GM18519 (cell line): ENCODE data around the gene MTMR11.
"Not testable (repeated sequence)": the region's sequence is repeated elsewhere in the genome, so short reads cannot be mapped to it uniquely, and the experiment has no call there.

Experiments used
- ATAC-seq: cut with Tn5 transposase; IDR thresholded peaks from one replicate; pipeline ENCODE4 v1.9.1; 2021; ENCODE audit warnings: mild to moderate bottlenecking, moderate library complexity; ENCODE audit not compliant: unreplicated experiment, low FRiP score

The MTMR11 gene, protein sequence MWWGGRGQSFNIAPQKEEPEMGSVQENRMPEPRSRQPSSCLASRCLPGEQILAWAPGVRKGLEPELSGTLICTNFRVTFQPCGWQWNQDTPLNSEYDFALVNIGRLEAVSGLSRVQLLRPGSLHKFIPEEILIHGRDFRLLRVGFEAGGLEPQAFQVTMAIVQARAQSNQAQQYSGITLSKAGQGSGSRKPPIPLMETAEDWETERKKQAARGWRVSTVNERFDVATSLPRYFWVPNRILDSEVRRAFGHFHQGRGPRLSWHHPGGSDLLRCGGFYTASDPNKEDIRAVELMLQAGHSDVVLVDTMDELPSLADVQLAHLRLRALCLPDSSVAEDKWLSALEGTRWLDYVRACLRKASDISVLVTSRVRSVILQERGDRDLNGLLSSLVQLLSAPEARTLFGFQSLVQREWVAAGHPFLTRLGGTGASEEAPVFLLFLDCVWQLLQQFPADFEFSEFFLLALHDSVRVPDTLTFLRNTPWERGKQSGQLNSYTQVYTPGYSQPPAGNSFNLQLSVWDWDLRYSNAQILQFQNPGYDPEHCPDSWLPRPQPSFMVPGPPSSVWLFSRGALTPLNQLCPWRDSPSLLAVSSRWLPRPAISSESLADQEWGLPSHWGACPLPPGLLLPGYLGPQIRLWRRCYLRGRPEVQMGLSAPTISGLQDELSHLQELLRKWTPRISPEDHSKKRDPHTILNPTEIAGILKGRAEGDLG

DNA sequence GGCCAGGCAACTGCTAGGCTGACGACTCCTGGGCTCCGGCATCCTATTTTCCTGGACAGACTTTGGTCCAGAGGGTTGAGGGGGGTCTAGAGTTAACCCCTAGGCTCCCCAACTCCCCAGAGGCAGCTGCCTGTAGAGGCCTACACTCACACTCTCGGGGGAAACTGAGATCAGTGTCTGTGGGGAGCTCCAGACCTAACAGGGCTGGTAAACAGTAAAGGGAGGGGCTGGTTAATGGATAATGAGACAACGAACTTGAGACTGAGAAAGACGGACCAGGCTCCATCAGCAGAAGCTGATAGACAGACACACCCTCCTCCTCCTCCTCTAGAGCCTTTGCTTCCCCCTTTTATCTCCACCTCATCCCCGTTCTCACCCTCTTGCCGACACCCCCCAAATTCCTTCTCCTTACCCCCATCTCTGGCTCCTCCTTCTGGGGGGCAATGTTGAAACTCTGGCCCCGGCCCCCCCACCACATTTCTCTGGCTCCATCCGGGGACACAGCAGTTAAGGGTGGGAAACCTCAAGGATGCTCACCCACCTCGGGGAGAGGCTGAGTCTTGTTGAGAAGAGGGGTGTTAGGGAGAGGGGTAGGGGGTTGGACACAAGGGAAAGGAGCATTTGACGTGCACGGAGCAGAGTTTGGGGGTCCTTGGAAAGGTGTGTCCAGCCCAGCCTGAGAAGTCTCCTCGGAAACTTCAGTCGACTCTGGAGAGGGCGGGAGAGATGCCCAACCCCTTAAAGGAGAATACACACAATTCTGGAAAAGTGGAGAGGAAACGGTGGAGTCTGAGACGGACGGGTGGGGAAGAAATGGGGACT lies at the start of gene MTMR11:
TSS of gene MTMR11 (minus strand) at position 710 of the 822 bp plus-strand sequence. CDS start at position 478, 232 bp downstream.
- no peak for ATAC-seq

DNA sequence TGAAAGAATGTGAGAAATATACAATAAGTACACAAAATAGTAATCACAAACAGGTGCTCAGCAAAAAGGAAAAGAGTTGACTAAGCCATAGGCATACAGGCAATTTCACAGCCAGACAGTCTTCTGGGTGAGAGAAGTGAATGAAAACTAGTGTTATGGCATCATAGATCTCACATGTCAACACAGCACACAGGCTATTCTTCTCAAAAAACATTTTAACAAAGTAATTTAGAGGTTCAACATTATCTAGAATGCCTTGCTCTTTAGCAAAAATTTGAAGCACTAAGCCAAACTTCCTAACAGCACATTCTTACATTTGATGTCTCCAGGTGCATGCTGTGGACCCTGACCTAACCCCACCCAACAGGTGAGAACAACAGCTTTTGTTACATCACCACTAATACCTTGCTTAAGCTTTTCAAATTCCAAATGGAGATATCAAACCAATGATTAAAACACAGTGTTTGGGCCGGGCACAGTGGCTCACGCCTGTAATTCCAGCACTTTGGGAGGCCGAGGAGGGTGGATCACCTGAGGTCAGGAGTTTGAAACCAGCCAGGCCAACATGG lies 43.4 kb upstream of the MTMR11 start:
- ATAC-seq = no peak

DNA sequence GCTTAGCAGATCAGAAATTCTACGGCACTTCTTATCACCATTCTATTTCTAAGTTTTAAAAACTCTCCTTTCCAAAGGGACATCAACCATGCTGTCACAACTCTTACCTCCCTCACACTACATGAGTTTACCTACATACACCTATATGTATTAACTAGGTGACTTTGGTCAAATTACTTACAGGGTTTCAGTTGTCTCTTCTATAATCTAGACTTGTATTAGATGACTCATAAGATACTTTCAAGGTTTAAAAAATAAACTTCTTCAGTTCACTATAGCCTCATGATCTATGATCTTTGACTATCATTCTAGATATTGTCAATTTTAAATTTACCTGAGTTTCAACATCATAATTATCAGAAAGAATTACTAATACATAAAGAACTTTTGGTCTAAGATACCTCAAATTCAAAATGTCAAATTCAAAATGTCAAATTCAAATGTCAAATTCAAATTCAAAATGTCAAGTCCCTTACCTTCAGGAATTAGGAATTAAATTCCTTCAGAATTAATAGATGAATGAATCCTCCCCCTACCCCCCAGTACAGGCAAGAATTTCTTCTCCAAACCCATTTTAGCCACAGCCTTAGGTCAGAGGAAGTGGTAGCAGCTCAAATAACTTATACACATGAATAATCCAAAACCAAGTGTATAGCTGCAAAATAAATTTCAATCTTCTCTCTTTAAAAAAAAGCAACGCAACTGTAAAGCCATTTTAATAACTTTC lies 42.7 kb upstream of the MTMR11 start:
- no peak for ATAC-seq

DNA sequence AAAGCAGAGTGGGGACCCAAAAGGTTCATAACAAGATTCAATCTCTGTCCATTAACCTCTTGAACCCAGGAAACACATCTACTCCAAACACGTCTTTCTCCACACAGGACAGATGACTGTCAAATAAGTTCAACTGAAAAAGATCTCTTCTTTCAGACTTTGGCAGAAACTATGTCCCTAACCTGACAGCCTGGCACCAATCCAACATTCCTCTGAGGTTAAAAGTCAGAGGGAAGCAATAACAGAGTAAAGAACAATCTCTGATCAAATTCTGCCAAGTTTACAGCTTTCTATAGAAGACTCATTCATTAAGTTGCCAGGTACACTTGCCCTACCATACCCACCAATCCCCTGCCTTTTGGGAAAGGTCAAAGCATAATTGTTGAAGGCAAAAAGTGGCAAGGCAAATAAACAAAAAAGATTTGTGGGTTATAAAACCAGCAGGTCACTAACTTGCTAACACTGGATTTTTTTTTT lies 41.9 kb upstream of the MTMR11 start:
- no peak for ATAC-seq

DNA sequence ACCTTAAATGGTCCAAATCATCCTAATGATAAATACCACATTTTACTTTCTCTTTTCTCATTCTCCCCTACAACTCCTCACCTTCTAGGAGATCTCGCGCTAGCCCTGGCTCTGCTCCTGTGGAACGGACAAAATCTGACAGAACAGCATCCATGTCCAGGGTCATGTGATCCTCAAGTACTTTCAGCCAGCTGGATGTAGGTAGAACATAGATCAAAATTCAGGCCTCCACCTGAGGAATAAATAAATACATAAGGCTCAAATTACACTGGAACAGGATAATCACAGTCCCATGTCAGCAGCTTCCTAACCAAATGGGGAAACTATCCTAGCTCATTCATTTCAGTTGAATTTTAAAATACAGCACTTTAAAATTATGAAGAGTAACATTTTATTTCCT lies 40.7 kb upstream of the MTMR11 start:
- no peak for ATAC-seq

DNA sequence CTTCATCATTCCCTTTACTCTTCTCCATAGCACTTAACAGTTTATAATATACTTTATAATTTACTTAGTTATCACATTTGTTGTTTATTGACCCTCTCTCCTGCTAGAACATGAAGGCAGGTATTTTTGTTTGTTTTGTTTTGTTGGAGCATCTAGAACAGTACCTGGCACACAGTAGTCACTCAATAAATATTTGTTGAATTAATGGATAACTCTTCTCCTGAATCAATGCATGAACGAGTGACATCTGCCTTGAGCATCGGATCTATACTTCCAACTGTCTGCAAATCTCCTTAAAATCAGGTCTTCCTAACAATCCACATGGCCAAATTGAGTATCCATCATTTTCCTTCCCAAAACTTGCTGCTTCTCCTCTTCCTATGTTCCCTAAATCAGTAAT lies 35.9 kb upstream of the MTMR11 start:
- no peak for ATAC-seq

DNA sequence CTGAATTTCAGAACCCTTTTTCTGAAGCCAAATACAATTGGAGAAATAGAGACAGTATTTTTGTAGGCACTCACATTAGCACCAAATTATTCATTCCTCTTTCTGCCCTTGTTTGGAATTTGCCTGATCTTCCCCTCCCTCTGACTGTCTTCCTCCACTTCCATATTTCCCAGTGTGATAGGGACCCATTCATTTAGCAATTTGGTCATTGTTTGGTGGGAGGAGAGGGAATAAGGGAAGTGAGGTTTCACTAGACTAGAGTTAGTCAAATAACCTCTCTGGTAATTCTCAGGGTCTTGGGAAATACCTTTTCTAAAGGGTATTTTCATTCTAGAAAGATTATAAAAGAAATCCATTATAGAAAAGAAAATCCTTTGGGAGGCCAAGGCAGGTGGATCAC lies 31.0 kb upstream of the MTMR11 start:
- no peak for ATAC-seq

DNA sequence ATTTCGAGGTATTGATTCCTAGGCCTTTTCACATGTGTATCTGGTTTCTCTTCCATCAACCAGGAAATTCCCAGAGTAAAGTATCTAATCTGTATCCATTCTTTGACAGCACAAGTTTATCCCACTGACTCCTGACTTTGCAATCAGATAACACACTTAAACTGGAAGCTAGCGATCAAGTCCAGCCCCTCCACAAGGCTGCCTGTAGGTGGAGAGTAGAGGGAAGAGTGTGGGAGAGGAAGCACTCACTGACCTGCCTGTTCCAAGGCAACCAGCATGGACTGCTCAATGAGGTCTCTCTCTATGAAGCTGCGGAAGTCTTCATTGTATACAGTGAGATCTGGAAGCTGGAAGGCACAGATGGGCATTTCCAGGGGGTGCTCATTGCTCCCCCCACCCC lies 30.4 kb upstream of the MTMR11 start:
- ATAC-seq = no peak

DNA sequence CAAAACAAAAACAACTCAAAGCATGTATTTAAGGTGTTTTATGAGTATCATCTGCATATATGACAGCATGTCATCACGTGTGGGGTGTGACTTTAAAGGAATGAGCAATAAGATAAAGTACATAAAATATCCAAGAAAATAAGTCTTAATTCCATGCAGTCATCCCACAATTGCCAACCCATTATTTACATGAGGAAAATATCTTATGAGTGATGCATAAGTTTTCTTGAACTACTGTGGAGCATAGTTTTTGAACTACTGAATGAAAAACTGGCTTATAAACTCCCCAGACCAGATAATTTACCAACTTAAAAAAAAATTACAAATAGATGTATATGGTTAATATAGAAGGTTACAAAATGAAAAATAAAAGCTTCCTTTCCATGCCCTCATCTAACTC lies 29.7 kb upstream of the MTMR11 start:
- ATAC-seq = no peak

DNA sequence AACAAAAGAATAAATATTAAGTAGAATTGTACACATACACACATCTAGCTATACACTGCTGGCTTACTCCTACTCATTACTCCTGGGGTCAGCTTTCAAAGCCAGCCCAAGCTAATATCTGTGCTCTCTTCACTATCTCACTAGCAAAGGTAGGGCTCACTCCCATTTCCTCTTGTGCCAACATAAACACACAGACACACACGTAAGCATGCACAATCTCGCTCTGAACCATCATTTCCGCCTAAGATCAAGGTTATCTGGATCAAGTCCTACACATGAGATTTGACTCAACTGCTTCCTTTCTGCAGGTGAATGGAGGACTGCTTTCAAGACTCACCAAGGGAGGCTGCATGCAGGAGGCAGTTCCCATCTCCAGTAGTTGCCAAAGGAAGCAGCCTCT lies 28.8 kb upstream of the MTMR11 start:
- no peak for ATAC-seq

DNA sequence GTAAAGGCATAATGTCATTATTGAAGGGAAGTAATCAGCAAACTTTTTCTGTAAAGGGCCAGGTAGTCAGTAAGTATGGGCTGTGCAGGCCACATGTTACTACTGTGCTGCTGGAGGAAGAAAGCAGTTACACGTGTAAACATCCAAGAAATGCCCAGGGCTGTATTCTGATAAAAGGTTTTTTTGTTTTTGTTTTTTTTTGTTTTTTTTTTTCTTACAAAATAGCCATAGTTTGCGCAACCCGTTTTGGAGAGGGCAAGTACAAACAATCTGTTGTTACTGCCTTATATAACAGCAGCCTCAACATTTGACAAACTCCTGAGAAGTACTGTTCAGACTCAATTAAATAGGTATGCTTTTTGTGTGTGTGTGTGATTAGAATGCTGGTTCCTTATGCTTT lies 26.7 kb upstream of the MTMR11 start:
- ATAC-seq = no peak

DNA sequence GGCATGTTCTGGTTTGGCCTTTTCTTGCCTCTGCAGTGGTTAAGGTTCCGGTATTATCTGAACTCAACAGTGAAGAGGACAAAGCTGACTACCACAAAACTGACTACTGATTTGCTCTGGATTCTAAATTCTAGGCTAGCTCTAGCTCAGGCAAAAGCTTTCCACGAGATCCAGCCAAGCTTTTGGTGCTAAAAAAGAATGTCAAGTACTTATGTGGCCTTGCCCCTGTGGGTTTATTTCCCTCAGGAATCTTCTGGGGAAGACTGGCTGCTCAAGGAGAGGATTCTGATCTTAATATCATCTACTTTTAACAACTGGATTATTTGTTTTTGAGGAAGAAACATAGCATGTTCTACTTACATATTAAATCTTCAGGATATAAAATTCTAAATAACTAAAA lies 26.1 kb upstream of the MTMR11 start:
- ATAC-seq = no peak

DNA sequence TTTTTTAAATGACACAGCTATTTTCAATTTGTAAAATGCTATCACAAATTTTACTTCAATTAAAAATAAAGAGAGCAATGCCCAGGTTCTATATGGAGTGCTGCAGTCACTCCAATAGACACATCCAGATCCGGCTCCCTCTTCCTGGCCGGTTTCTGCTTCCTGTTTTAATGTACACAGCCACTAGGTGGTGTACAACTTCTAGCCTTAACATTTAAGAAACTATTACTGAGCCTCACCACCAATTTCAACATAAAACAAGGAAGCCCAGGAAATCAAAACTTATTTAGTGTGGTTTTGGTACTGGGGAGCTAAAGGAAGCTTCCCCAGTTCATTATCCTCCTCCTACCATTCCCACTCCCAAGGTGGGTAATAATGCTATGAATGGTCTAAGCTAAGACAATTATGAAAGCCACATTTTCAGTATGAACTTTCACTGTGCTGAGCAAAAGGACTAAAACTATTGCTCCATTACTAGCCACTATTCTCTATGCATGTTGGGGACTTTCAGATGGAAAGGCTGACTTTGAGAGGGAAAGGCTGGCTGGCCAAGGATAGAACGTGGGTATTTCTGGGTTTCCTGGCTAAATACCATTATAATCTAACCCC lies 25.5 kb upstream of the MTMR11 start:
- no peak for ATAC-seq

DNA sequence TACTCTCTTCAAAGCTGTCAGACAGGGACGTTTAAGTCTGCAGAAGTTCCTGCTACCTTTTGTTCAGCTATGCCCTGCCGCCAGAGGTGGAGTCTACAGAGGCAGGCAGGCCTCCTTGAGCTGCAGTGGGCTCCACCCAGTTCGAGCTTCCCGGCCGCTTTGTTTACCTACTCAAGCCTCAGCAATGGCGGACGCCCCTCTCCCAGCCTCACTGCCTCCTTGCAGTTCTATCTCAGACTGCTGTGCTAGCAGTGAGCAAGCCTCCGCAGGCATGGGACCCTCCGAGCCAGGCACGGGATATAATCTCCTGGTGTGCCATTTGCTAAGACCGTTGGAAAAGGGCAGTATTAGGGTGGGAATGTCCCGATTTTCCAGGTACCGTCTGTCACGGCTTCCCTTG lies 20.9 kb upstream of the MTMR11 start:
- not testable (repeated sequence) for ATAC-seq

DNA sequence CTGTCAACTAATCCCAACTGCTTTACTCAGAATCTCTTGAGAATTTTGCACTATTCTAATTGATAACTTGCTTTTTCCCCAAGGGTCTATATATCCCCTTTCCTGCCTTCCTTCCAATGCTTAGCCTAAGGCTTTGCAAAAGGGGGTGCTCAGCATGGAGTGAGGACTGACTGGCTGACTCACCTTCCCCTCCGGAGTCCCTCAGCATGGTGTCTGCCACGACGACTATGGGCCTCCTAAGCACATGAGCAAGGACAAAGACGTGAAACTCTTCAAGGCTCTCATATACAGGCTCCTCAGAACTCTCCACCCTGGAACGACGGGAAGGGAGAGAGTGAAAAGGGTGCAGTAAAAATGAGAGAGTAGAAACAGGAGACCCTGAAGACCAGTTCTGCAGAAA lies 13.2 kb upstream of the MTMR11 start:
- ATAC-seq = no peak

DNA sequence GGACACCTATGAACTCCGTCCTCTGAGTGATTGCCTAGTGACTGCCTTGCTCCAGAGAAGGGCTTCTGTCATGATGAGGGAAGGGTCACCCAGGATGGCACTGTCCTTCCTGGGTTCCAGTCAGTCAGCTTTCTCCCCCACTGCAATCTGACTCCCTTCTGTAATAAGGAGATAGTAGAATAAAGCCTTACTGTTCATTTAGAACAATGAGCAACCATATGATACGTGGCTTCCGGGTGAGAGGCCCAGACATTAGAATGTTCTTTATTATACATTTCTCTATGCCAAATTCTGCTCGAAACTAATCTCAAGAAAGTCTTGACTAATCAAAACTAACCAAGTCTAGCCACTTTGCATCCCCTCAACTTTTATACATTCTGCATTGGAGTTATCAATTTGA lies 8.5 kb upstream of the MTMR11 start:
- no peak for ATAC-seq

DNA sequence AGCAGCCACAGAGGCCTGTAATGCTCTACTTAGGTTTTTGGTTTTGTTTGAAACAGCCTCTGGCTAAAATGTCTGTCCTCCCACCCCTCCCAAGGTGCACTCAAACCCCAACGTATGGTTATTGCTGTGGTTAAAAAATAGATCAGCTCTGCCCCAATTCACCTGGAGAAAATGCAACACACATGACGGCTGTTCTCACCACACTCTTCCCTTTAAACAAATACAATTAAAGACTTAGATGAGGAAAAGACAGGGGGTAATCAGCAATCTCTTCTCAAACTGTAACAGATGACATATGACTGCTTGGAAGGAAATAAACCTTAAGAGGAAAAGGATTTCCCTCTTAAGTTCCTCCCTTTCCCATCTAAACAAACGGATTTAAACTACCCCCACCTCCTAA lies 6.2 kb upstream of the MTMR11 start:
- ATAC-seq = no peak

DNA sequence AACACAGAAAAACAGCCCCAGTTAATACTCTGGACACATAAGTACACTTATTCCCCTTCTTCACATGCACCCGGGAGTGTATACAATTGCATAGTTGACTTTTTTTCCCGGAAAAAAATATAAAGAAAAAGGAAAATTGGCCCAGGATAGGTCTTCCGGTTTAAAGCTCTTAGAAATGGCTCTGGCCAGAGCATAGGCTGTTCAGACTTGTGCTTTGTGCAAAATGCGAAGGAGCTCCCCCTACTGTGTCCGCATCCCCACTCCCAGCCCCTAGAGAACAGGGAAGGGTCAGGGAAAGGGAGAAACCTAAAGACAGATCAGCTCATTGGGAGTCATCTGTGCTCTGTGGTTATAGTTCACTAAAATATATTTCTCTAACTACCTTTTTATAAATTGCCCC lies 5.5 kb upstream of the MTMR11 start:
- no peak for ATAC-seq

DNA sequence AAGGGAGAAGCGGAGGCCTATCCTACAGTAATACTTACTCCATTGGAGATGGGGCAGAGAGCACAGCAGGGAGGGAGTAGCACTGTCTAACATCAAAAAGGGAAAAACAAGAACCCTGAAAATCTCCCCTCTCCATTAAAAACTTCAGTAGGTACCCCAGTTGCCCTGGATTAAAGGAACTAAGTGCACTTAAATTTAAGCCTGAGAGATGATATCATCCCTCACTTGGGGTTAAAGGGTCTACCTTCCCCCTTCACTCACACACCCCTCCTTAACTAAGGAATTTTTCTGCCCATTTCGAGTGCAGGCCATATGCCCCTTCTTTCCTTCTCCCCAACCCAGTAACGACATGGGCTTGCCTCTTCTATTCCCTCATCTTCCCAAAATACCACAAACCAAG lies 3.7 kb upstream of the MTMR11 start:
- no peak for ATAC-seq

DNA sequence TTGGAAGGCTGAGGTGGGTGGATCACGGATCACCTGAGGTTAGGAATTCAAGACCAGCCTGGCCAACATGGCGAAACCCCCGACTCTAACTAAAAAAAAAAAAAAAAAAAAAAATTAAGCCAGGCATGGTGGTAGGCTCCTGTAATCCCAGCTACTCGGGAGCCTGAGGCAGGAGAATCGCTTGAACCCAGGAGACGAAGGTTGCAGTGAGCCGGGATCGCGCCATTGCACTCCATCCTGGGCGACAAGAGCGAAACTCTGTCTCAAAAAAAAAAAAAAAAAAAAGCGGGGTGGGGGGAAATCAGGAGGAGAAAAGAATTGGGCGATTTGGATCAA lies 2.0 kb upstream of the MTMR11 start:
- not testable (repeated sequence) for ATAC-seq
